Astrocyte (in vitro differentiated cells and primary cell): ENCODE measurements around the gene METAP1D.
A peak's percentile ranks its signal among the peaks of the same experiment; 100 is the strongest.

Experiments
- EZH2 ChIP-seq: IDR thresholded peaks from 2 replicates; pipeline ENCODE4 v1.6.1; 2012; ENCODE audit warnings: mild to moderate bottlenecking, low read length, inconsistent platforms; ENCODE audit not compliant: insufficient read depth
- TF ChIP-seq, protein P1 (sequence below): IDR thresholded peaks from 2 replicates; pipeline ENCODE4 v1.5.1; 2011; ENCODE audit warnings: low read depth, mild to moderate bottlenecking, inconsistent platforms, low read length, moderate library complexity; ENCODE audit not compliant: insufficient read depth

DNA sequence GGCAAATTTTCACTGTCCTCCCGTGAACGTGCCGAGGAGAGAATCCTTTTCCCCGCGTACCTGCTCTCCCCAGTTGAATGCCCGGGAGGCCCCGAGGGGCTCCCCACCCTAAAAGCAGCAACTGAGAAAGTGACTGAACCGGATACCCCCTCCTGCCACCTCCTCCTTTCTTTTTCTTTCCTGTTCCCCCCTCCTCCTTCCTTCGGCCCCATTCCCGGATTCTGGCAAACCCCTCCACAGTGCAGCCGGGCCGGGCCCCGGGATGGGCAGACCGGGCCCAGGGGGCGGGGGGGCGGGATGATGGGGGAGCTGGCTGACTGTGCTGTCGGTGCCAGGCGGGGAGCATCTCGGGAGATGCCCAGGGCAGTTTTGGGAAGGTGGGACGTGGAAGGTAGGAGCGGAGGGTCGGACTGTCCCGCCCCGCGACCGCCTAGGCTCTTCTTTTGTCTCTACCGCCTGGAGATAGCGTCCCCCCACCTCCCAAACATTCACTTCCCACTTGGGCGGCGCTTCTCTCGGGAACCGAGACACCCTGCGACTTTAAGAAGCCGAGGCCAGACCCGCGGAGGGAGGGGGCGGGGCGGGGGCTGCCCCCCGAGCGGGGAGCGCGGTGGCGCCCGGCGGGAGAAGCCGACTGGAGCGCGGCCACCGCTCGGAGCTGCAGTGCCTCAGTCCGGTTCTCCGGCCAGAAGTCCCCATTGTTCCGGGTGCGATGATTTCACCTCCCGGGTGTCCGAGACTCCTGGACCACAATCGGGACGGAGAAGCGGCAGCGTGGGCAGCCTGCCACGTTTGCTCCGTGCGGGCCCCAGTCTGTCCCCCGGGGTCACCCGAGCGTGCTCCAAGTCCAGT, 94.8 kb downstream of the METAP1D start:
- TF ChIP-seq, protein P1, sequence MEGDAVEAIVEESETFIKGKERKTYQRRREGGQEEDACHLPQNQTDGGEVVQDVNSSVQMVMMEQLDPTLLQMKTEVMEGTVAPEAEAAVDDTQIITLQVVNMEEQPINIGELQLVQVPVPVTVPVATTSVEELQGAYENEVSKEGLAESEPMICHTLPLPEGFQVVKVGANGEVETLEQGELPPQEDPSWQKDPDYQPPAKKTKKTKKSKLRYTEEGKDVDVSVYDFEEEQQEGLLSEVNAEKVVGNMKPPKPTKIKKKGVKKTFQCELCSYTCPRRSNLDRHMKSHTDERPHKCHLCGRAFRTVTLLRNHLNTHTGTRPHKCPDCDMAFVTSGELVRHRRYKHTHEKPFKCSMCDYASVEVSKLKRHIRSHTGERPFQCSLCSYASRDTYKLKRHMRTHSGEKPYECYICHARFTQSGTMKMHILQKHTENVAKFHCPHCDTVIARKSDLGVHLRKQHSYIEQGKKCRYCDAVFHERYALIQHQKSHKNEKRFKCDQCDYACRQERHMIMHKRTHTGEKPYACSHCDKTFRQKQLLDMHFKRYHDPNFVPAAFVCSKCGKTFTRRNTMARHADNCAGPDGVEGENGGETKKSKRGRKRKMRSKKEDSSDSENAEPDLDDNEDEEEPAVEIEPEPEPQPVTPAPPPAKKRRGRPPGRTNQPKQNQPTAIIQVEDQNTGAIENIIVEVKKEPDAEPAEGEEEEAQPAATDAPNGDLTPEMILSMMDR, result no peak
- peak; percentile 72 for TF ChIP-seq EZH2
